GM18526 (cell line): ENCODE data around the gene SLC16A2.

ENCODE experiments used
- POLR2A ChIP-seq: IDR thresholded peaks from 3 replicates; pipeline ENCODE4 v1.6.1; 2011; ENCODE audit not compliant: insufficient read length; ENCODE audit errors: extremely low read depth

The SLC16A2 gene

DNA sequence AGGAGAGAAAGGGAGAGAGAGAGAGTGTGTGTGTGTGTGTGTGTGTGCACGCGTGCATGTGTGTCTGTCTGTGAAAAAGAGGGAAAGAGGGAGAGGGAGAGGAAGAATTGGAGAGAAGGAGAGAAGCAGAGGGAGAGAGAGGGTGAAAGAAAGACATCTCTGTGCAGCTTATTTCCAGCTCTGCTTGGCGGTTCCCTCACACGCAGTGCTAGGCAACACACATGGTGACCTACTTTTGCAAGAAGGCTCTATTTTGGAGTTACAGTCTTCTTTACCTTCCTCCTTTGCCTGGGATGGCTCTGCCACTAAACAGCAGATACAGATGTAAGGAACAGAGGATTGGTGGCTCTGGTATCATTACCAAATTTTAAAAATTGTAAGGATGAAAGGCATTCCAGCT is 40.1 kb downstream of the SLC16A2 start:
- no peak for TF ChIP-seq POLR2A

DNA sequence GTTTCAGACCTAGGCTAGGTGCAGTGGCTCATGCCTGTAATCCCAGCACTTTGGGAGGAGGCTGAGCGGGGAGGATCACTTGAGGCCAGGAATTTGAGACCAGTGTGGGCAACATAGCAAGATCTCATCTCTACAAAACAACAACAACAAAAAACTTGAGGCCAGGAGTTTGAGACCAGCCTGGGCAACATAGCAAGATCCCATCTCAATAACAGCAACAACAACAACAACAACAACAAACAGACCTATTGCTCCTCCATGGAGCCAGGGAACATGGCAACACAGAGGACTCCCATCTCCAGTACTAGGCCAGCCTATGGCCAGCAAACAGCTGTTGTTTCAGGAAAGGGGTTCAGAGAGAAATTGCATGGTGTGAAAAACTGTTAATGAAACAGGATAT is 43.4 kb downstream of the SLC16A2 start:
- TF ChIP-seq POLR2A, result no peak

DNA sequence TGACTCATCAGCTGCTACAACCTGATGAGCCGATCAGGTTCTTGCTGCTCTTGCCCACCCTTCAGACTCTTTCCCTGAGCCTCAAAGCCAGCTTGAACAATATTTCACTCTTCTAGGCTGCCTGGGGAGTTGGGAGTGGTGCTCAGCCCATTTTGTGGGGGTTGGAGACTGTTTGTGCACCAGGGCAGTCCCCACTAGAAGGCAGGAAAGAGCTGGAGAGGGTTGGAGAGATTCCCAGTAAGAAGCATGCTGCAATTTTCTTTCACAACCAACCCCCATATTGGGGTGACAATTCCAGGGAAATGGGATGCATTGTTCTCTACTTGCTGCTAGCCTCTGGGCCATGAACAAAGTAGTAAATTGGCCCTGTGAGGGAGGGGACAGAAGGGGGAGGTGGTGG is 44.1 kb downstream of the SLC16A2 start:
- TF ChIP-seq POLR2A, result no peak

DNA sequence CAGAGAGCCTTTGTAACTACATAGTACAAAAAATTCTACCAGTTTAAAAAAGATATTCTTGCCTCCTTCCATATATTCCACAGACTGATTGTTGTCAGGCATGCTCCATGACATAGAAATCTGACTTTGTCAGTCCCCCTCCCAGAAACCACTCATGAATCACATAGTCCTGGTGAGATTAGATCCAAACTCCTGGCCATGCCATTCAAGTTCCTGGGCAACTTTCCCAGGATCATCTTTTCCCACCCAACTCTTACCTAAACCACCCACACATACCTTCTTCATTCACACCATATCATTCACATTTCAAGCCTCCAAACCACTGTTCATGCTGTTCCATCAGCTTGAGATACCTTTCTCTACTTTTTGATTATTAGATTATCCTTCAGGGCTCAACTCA is 46.4 kb downstream of the SLC16A2 start:
- TF ChIP-seq POLR2A, result no peak

DNA sequence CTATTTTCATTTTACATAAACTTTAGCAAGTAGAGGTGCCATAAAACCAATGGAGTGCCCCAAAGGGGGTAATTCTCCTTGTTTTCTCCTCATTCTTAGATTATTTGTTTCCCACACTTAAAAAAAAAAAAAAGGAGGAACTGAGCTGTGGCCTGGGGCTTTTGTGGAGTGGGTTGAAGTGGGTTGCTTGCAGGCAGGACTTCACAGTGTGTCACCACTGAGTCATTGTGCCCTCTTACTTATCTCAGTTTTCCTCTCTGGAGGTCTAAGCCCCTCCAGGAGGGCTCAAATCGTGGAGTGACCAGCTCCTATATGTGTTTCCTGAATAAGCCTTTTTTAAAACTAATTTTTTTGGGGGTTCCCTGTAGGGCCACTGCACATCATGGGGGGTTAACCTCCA is 69.0 kb downstream of the SLC16A2 start:
- no peak for TF ChIP-seq POLR2A

DNA sequence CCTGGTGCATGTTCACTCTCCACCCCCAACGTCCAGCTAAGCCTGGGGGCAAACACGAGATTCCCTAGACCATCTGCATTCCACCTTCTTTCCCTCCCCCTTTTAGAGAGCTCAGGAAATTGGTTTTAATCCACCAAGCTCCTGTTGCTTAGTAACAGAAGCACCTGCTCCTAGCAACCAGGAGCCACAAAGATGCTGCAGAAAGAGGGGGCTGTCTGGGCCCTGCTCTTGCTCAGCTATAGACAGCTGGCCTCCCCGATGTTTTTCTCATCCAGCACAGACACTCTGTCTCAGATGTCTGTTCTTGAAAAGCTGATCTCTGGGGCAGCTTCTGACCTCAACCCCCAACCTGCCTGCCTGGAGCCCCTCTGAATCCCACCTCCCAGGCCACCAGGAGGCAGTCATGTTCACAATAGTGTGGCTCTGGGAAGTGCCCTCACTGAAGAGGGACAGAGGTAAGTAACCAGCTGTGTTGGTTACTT is 71.5 kb downstream of the SLC16A2 start:
- no peak for TF ChIP-seq POLR2A

DNA sequence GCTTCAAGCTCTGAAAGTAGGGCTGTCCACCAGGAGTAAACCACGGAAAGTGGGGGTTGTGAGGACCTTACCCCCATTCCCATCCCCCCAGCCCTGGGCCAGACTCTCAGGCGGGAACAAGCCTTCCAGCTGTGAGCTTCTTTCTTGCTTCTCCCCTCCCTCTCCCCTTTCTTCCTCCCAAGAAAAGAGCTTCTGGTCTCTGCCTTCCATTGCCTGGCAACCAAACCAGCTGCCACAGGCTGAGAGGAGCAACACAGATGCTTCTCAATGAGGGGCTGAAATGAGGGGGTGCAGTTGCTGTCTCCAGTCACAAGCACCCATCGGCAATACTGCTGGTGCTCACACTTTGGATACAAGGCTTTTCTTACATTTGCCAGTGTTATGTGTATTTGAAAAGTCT is 72.5 kb downstream of the SLC16A2 start:
- no peak for TF ChIP-seq POLR2A

DNA sequence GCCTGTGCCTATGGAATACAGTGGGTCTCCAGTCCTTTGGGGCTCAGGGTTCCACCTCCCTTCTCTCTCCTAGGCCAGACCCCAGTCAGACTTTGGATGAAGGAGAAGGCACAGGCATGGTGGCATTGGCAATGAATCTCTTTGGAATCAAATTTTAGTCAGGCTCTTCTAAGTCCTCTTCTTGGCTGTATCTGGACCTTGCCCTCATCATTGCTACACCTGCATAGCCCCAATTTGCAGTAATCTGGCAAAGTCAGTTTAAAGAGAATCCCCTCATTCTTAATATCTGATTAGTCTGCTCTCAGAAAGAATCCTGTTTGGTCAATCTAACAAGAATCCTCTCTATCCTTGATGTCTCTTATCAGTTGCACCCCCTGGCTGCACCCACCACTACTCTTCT is 77.6 kb downstream of the SLC16A2 start:
- TF ChIP-seq POLR2A, result no peak

DNA sequence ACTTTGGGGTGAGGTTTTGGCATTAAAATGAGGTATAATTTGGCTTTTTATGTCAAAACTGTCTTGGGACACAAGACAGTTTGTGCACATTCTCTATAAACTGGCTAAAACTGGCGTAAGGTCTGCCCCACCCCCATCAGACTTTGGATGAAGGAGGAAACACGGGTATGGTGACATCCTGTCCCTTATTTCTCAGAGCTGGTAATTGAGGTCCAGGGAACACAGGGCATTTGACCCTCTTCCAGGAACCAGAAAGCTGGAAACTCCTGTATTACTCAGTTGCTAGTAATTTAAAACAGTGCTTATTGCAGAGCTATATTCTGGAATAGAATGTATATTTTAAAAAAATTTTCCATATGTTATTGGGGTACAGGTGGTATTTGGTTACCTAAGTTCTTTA is 78.8 kb downstream of the SLC16A2 start:
- TF ChIP-seq POLR2A, result no peak

DNA sequence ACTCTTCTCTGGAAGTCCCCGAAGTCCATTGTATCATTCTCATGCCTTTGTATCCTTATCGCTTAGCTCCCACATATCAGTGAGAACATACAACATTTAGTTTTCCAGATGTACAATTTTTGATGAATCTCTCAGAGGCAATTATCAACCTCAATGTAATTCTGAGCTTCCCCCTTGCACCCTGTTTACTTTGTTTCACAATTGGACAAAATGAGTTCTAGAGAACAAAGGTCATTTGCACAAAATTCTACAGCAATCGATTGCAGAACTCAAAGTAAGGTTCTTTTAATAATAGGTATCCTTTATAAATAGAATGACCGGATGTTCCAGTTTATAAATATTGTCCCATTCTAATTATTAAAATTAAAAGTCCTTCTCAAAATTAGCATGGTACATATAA is 79.3 kb downstream of the SLC16A2 start:
- no peak for TF ChIP-seq POLR2A

DNA sequence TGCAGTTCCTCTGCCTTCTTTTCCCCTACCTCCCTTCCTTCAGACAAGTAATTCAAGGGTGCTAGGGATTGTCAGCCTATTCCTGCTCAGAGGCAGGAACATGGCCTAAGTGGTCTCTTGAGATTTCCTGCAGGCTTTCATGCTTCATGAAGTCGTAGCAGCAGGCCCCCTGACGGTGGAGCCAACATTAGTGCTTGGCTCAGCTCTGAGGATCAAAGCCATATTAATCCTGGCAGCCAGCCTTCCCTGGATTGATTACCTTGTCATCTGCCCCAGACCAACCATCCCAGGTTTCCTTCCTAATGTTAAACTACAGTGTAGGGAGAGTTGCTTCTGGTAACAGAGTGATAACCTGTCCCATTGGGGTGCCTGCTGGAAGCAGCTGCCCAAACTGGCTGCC is 84.1 kb downstream of the SLC16A2 start:
- TF ChIP-seq POLR2A, result no peak

DNA sequence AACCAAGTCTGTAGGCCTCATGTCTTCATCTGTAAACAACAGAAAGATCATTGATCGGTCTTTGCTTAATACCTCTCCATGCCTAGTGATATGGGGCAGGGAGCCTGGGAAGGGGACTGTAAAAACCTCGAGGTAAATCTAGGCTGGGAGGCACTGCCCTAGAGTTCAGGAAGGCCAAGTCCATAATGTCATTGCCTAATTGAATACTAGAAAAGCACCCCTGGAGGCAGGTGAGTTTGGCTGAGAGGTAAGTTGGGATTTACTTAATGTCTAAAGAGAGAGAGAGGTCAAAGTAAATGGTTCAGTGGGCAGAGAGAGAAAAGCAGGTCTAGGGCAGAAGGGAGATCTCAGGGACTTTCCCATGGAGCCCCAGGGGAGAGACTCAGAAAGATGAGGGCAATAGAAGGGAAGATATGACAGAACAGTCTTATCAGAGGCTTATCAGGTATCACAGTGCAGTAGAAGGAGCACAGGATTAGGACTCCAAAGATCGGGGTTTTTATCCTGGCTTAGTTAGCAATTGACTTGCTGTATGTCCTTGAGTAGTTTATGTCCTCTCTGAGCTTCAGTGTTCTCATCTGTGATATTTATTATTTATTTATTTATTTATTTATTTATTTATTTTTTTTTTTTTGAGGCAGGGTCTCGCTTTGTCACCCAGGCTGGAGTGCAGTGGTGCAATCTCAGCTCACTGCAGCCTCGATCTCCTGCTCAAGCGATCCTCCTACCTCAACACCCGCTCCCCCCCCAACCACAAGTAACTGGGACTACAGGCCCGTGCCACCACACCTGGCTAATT is 85.2 kb downstream of the SLC16A2 start:
- no peak for TF ChIP-seq POLR2A

DNA sequence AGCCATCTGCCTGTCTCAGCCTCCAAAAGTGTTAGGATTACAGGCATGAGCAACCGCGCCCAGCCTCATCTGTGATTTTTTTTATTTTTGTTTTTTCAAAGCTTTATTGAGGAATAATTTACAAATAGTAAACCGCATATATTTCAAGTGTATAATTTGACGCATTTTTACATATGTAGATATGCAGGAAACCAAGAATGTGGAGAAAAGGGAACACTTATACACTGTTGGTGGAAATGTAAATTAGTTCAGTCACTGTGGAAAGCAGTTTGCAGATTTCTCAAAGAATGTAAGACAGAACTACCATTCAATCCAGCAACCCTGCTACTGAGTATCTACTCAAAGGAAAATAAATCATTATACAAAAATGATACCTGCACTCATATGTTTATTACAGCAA is 85.9 kb downstream of the SLC16A2 start:
- TF ChIP-seq POLR2A, result no peak

DNA sequence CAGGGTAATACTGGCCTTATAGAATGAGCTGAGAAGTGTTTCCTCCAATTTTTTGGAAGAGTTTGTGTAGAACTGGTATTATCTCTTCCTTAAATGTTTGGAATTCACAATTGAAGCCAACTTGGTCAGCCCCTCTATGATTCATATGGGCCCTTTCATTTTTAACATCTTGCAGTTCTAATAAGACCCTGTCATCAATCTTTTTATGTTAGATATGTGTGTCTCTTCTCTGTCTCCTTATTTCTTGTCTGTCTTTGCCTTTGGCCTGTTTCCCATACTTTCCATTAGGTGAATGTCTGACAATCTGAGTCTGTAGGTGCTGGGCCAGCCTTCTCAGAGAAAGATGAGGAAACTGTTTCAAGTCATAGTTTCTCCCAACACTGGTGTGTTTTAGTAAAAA is 88.7 kb downstream of the SLC16A2 start:
- TF ChIP-seq POLR2A, result no peak

DNA sequence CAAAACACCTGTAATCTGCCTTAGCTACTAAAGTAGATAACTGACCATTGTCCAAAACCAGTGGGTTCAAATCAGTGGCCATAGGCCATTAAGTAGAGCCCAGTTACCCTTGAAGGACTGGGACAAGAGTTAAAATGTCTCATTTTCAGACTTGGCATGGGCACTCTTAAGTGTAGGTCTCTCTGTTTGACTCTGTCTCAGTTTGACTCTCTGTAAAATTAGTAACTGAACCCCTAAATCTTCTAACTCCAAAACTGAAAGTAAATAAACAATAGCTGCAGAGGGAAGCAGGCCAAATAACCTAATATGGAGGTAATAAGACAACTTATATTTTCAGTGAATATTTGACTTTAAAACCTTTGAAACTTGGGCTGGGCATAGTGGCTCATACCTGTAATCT is 89.1 kb downstream of the SLC16A2 start:
- TF ChIP-seq POLR2A, result no peak

DNA sequence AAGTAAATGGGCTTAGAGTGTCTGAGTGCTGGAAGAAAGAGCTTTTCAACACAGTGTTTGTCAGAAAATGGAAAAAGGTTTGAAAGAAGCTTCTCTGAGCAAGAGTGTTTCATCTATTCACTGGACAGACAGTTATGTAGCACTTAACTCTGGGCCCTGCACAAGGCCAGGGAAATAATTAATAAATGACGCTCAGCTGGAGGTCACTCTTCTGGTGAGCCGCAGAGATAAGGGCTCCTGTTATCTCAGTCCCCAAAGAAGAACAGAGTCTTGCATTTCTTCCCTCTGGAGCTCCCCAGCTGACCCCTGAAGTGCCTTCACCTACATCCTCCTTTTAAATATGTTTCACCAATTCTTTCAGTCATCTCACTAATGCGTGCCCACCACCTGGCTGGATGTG is 90.4 kb downstream of the SLC16A2 start:
- no peak for TF ChIP-seq POLR2A

DNA sequence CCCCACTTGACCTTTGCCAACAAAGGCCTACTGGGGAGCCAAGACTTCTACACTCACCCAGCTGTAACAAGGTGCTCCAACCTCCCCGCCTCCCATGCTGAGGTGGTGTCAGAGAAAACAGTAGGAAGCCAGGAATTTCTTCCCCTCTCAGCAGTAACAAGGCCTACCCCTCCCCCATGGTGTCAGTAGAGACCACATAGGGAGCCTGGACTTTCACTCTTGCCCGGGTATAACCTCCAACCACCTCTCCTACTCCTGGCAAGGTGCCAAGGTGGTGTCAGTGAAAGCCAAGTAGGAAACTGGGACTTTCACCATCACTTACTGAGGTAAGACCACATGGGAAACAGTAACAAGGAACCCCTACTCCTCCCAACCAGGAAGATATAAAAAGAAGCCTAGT is 93.1 kb downstream of the SLC16A2 start:
- no peak for TF ChIP-seq POLR2A

DNA sequence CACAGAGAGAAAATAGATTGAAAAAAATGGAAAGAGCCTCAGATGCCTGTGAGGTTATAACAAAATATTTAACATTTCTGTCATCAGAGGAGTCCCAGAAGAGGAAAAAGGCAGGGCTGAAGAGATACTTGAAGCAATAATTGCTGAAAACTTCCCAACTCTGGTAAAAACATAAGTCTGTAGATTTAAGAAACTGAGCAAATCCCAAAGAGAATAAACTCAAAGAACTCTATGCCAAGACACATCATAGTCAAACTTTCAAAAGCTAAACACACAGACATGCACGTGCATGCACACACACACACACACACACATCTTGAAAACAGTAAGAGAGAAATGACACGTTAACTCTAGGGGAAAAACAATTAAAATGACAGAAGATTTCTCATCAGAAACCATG is 94.1 kb downstream of the SLC16A2 start:
- no peak for TF ChIP-seq POLR2A

DNA sequence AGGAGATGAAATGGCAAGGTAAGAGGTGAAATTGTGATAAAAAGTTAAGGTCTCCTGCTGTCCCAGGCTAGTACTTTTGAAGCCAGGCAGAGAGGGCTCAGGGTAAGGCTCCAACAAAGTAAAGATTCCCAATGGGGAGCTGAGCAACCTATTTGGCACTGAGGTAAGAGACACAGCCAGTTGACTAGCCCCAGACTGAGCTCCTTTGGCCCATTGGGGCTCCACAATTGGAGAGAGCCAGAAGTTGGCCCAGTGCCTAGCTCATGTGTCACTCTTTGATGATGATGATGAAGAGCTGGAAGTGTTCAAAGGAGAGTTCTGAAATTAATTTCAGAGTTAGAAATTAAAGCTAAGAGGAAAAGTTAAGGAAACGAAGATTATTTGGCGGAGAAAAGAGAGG is 98.6 kb downstream of the SLC16A2 start:
- no peak for TF ChIP-seq POLR2A
